H1 (cell line): ENCODE measurements around the gene ABHD11. TPM values are rescaled to one million over a fixed set of nuclear protein-coding genes. Genes with fewer than 3 reads are reported as not detected.

Source experiments
- ASH2L ChIP-seq: fragments of 200-600, 300-600 bp; sonication (generic); IDR thresholded peaks from one replicate; pipeline ENCODE4 v1.7.1; 2017; ENCODE audit warnings: low read length
- EZH2 ChIP-seq: fragments of 200-600 bp; sonication (generic); IDR thresholded peaks from 2 replicates; pipeline ENCODE4 v1.7.1; 2012; ENCODE audit warnings: low read depth, mild to moderate bottlenecking, moderate library complexity, low read length, inconsistent platforms; ENCODE audit not compliant: severe bottlenecking
- KDM1A ChIP-seq: fragments of 200-600, 300-600 bp; sonication (generic); IDR thresholded peaks from 2 replicates; pipeline ENCODE4 v1.7.1; 2016; ENCODE audit warnings: mild to moderate bottlenecking, low read length, borderline replicate concordance
- POLR2AphosphoS5 ChIP-seq: IDR thresholded peaks from 2 replicates; pipeline ENCODE4 v1.6.1; 2011; ENCODE audit warnings: low read depth, low read length
- polyA plus RNA-seq, 7 experiments: library from polyadenylated mRNA; depleted of rRNA in 3 of 7; stranded (reverse) in 5 of 7; unstranded in 2 of 7; fragments of >200 nt in 5 of 7; fragments of 200-250 nt in 2 of 7; gene quantifications; 1 replicate in 5 of 7; 2 replicates in 1 of 7; 4 replicates in 1 of 7; pipeline versions ENCODE4 v1.2.1 to v1.2.3, GENCODE V29; 2011 to 2013; ENCODE audit warnings: missing spikeins in 2 of 7, mixed read lengths in 2 of 7
- total RNA-seq: library from RNA; stranded (reverse); fragmentation: NEBNext Ultra II Directional; extraction: Animal tissue kit (Norgen Biotek cat#: 25700); gene quantifications from 2 replicates; pipeline ENCODE4 v1.2.1, GENCODE V29; 2021
- TF ChIP-seq, protein P1 (sequence below): IDR thresholded peaks from 2 replicates; pipeline ENCODE4 v1.6.1; 2011; ENCODE audit warnings: low read length, improper control_type of control experiment

The ABHD11 gene
- total and polyA plus RNA-seq, 2 of the 8 experiments (the other 6 are each of a cell fraction or from before 2014, with no cell fraction given): 19.8 to 42.2 TPM

DNA sequence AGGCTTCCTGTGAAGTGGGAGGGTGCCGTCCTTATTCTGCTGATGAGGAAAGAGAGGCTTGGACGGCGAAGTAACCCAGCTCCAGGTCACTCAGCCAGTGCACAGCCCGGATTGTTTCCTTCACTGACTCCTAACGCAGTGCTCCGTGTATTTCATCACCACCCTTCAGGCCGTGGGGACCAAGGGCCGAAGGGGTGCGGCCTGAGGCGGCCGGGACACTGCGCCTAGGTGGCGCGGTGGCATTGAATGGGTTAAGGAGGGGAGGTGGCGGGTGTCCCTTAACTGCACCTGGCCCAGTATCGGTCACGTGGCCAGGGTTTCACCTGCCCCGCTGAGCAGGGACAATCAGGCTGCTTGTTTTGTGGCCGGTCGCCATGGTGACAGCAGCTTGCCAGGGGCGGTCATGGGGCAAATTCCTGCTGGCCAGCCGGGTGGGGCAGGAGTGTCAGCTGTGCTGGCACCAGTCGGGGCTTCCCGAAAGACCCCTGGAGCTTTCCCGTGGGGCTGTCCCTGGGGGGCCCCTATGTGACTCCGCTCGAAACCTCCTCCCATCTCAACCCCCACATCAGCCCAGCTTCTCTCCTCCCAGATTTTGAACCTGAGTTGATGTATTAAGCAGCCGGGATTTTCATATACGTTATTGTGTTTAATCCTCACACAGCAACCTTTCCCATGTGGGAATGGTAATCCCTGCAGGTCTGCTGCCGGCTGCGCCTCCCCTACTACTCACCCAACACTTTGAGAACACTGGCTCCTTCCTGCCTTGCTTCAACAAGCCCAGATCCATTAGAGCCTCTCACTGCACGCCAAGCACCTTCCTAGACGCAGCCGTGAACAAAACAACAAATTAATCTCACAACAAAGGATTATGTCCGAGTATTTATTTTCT is 4.4 kb upstream of the ABHD11 start (continued):
- TF ChIP-seq, protein P1, sequence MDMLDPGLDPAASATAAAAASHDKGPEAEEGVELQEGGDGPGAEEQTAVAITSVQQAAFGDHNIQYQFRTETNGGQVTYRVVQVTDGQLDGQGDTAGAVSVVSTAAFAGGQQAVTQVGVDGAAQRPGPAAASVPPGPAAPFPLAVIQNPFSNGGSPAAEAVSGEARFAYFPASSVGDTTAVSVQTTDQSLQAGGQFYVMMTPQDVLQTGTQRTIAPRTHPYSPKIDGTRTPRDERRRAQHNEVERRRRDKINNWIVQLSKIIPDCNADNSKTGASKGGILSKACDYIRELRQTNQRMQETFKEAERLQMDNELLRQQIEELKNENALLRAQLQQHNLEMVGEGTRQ: peak; percentile 96
- peak; percentile 89 for TF ChIP-seq ASH2L
- peak; percentile 88 for TF ChIP-seq POLR2AphosphoS5
- TF ChIP-seq EZH2: no peak
- no peak for TF ChIP-seq KDM1A
